Activated CD4-positive, alpha-beta T cell treated with anti-CD3 and anti-CD28 coated beads for 36 hours (primary cell): ENCODE results near the gene STIL. TPM values are rescaled to one million over a fixed set of nuclear protein-coding genes. Genes with fewer than 3 reads are reported as not detected.
"Not testable (repeated sequence)": the region's sequence is repeated elsewhere in the genome, so short reads cannot be mapped to it uniquely, and the experiment has no call there.

Experiments
- ATAC-seq: fragments of 200-7000 bp; cut with Tn5 transposase; one replicate; pipeline ENCODE4 v1.10.0; 2021; ENCODE audit warnings: mild to moderate bottlenecking, moderate library complexity
- CTCF ChIA-PET: fragments of 350-600 bp; sonication (Branson Sonifier 250); formaldehyde crosslinking; loops from one replicate; lab custom pipeline; 2021; ENCODE audit warnings: antibody characterized with exemption; lab: Charles Lee
- POLR2A ChIA-PET: fragments of 350-600 bp; sonication (Branson Sonifier 250); formaldehyde crosslinking; loops from one replicate; lab custom pipeline; 2021; ENCODE audit warnings: antibody characterized with exemption, inconsistent platforms; lab: Charles Lee
- DNase-seq: peaks from one replicate; pipeline ENCODE4 v3.0.0-alpha.2; 2020
- H3K27ac Mint-ChIP-seq: one replicate; pipeline ENCODE4 v1.8.0; 2021; ENCODE audit warnings: mixed read lengths
- H3K27me3 Mint-ChIP-seq: one replicate; pipeline ENCODE4 v1.8.0; 2021; ENCODE audit warnings: mixed read lengths
- H3K36me3 Mint-ChIP-seq: one replicate; pipeline ENCODE4 v1.8.0; 2021; ENCODE audit warnings: low read depth, mixed read lengths
- H3K4me1 Mint-ChIP-seq: one replicate; pipeline ENCODE4 v1.8.0; 2021; ENCODE audit warnings: mixed read lengths
- H3K4me3 Mint-ChIP-seq: one replicate; pipeline ENCODE4 v1.8.0; 2021; ENCODE audit warnings: mild to moderate bottlenecking, moderate library complexity, mixed read lengths
- H3K9me3 Mint-ChIP-seq: one replicate; pipeline ENCODE4 v1.8.0; 2021; ENCODE audit warnings: low read depth, mixed read lengths
- intact Hi-C, 2 experiments: fragments of 100-400 bp; cut with DNase I in 1 of 2; cut with micrococcal nuclease in 1 of 2; formaldehyde crosslinking; loops; one replicate each; pipeline versions ENCODE4 v1.14.2 to v1.15.1; 2022 to 2024; cut with DNase I, micrococcal nuclease
- total RNA-seq, 2 experiments: library from RNA; stranded (reverse); gene quantifications; one replicate each; pipeline ENCODE4 v1.2.3, GENCODE V29; 2021

STIL gene
- total RNA-seq, 2 experiments from 2014 or later, result 33.9 to 36.0 TPM

GRCh38 chr1:47323599-47324031 is 9.7 kb upstream of the STIL start:
- Mint-ChIP-seq H3K36me3 (no peaks in the 10 kb centered on the region), H3K9me3 (no peaks in the 10 kb centered on the region), H3K4me3 (no peak overlapping the region), H3K4me1 (no peaks in the 10 kb centered on the region), H3K27ac (no peak overlapping the region), H3K27me3 (no peaks in the 10 kb centered on the region)
- no peak for DNase-seq
- ChIA-PET POLR2A (no interaction called here), CTCF (interaction anchor here (0.6 to 1.6 kb wide), 4 partner anchors 10 to 145 kb away, joined by 3 to 6 read pairs (median 5); partner anchors contain the start of gene CMPK1)
- no peak for ATAC-seq
- intact Hi-C loops, result no loop called here

- POLR2A ChIA-PET, H3K4me1 Mint-ChIP-seq, H3K4me3 Mint-ChIP-seq, H3K36me3 Mint-ChIP-seq, H3K27me3 Mint-ChIP-seq, CTCF ChIA-PET, DNase-seq, H3K27ac Mint-ChIP-seq, ATAC-seq, intact Hi-C loops, H3K9me3 Mint-ChIP-seq: not testable (repeated sequence)
These were observed 6.0 kb upstream of the STIL start for GRCh38 chr1:47319968-47320367.

GRCh38 chr1:47317841-47318240 is 3.9 kb upstream of the STIL start:
- Mint-ChIP-seq H3K36me3 (peaks cover 7% of the 10 kb centered on the region), H3K4me3 (no peak overlapping the region), H3K4me1 (peaks cover 5% of the 10 kb centered on the region), H3K27me3 (no peaks in the 10 kb centered on the region), H3K9me3 (no peaks in the 10 kb centered on the region), H3K27ac (no peak overlapping the region)
- ATAC-seq (no peak), DNase-seq (no peak)
- intact Hi-C loops, result no loop called here
- ChIA-PET CTCF (interaction anchor here (0.6 to 2.4 kb wide), 9 partner anchors 9 to 127 kb away, joined by 3 to 9 read pairs (median 3); partner anchors contain the start of gene CMPK1), POLR2A (no interaction called here)

- peaks cover 32% of the 10 kb centered on the region for H3K36me3 Mint-ChIP-seq
- no peak for DNase-seq
- H3K27ac Mint-ChIP-seq, result no peak overlapping the region
- ChIA-PET POLR2A (no interaction called here), CTCF (interaction anchor here (0.6 kb wide), 1 partner anchor 115 kb away, joined by 3 read pairs; no protein-coding TSS in a partner anchor)
- no peak overlapping the region for H3K4me3 Mint-ChIP-seq
- no peaks in the 10 kb centered on the region for H3K27me3 Mint-ChIP-seq
- no peak for ATAC-seq
- intact Hi-C loops, result no loop called here
- no peaks in the 10 kb centered on the region for H3K9me3 Mint-ChIP-seq
- H3K4me1 Mint-ChIP-seq, result peaks cover 10% of the 10 kb centered on the region
These were observed 4.5 kb downstream of the STIL start for GRCh38 chr1:47309427-47309826.

DNA sequence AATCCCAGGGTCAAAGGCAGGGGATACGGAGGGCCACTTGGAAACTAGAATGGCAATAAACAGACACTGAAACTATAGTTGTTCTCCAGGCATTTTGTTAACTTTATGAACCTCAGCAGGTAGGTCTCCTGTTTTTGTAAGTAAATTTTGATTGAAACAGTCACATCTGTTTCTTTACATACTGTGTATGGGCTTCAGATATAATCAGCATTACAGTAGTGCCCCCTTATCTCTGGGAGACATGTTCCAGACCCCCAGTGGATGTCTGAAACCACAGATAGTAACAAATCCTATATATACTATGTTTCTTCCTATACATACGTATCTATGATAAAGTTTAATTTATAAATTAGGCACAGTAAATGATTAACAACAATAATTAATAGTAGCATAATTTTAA is 11.5 kb downstream of the STIL start:
- Mint-ChIP-seq H3K4me3 (no peak overlapping the region), H3K27ac (no peak overlapping the region), H3K36me3 (peaks cover 41% of the 10 kb centered on the region), H3K27me3 (no peaks in the 10 kb centered on the region), H3K9me3 (no peaks in the 10 kb centered on the region), H3K4me1 (no peaks in the 10 kb centered on the region)
- ChIA-PET CTCF (no interaction called here), POLR2A (no interaction called here)
- no peak for ATAC-seq
- intact Hi-C loops, result no loop called here
- no peak for DNase-seq

DNA sequence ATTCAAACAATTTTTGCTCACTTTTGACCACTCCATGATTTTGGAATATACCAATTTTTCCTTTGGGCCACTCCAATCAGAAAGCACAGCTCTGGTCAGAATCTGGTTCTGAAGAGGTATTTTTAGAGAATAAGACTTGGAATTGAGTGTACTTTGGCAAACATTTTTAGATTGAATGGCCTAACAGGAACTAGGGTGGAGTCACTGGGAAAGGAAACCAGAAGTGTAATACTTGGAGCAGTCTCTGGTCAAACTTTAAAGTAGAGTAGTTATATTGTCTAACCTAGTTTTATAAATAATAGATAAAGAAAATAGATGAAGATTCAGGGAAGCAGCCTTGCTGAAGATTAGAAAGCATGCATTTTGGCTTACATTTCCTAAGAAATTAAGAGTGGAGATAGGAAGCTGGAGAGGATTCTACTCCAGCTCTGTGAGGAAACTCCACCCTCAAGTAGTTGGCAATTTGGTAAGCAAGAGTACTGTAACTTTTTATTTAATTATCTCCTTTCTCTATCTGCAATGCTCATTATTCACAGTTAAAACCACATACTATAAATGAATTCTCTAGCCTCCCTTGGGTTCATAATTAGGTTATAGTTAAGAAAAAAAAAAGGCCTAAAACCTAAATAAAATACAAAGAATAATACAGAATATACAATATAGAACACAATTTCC is 15.8 kb downstream of the STIL start:
- POLR2A ChIA-PET, result interaction anchor here (0.6 to 0.7 kb wide), 3 partner anchors 16 to 119 kb away, joined by 3 to 7 read pairs (median 6); partner anchors contain the start of gene STIL
- CTCF ChIA-PET, result interaction anchor here (1.1 kb wide), 1 partner anchor 14 kb away, joined by 3 read pairs; no protein-coding TSS in a partner anchor

GRCh38 chr1:47295579-47295978 is 18.4 kb downstream of the STIL start:
- no peak overlapping the region for H3K27ac Mint-ChIP-seq
- peaks cover 3% of the 10 kb centered on the region for H3K4me1 Mint-ChIP-seq
- no peaks in the 10 kb centered on the region for H3K9me3 Mint-ChIP-seq
- H3K4me3 Mint-ChIP-seq, result no peak overlapping the region
- no peaks in the 10 kb centered on the region for H3K27me3 Mint-ChIP-seq
- intact Hi-C loops, result no loop called here
- ATAC-seq, result no peak
- H3K36me3 Mint-ChIP-seq, result peaks cover 29% of the 10 kb centered on the region
- no peak for DNase-seq
- ChIA-PET POLR2A (no interaction called here), CTCF (no interaction called here)

More for the DNA sequence above, 15.8 kb downstream of the STIL start:
- H3K4me3 Mint-ChIP-seq, result no peak overlapping the region
- H3K27me3 Mint-ChIP-seq, result no peaks in the 10 kb centered on the region
- no peak for ATAC-seq
- H3K9me3 Mint-ChIP-seq, result no peaks in the 10 kb centered on the region
- no peaks in the 10 kb centered on the region for H3K4me1 Mint-ChIP-seq
- DNase-seq, result no peak
- intact Hi-C loops, result no loop called here
- peaks cover 41% of the 10 kb centered on the region for H3K36me3 Mint-ChIP-seq
- no peak overlapping the region for H3K27ac Mint-ChIP-seq

GRCh38 chr1:47294863-47295262 is 19.1 kb downstream of the STIL start:
- H3K27ac Mint-ChIP-seq, intact Hi-C loops, H3K4me1 Mint-ChIP-seq, ATAC-seq, POLR2A ChIA-PET, H3K27me3 Mint-ChIP-seq, DNase-seq, H3K4me3 Mint-ChIP-seq, H3K9me3 Mint-ChIP-seq: not testable (repeated sequence)
- H3K36me3 Mint-ChIP-seq, result peaks cover 31% of the 10 kb centered on the region
- CTCF ChIA-PET, result interaction anchor here (1.6 kb wide), 1 partner anchor 32 kb away, joined by 7 read pairs; no protein-coding TSS in a partner anchor

DNA sequence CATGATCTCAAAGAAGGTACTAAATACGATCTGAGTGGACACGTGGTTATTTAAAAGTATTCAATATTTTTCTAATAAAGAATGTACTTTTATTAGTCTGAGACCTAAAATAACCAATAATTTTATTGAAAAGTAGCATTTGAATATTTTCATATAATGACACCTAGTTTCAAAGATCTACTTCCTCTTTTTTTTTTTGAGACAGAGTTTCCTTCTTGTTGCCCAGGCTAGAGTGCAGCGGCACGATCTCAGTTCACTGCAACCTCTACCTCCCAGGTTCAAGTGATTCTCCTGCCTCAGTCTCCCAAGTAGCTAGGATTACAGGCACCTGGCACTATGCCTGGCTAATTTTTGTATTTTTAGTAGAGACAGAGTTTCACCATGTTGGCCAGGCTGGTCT is 25.8 kb downstream of the STIL start:
- CTCF ChIA-PET, result not testable (repeated sequence)
- POLR2A ChIA-PET, result interaction anchor here (1.1 kb wide), 1 partner anchor 26 kb away, joined by 3 read pairs; the partner anchor contains the start of gene STIL

GRCh38 chr1:47280142-47280541 is 33.8 kb downstream of the STIL start:
- H3K36me3 Mint-ChIP-seq, result peaks cover 34% of the 10 kb centered on the region
- no peak for ATAC-seq
- CTCF ChIA-PET, result interaction anchor here (0.6 to 0.7 kb wide), 2 partner anchors 20 to 155 kb away, joined by 3 read pairs; no protein-coding TSS in a partner anchor
- no peak overlapping the region for H3K4me3 Mint-ChIP-seq
- no peaks in the 10 kb centered on the region for H3K9me3 Mint-ChIP-seq
- intact Hi-C loops, result no loop called here
- H3K27ac Mint-ChIP-seq, result no peak overlapping the region
- POLR2A ChIA-PET, result no interaction called here
- no peaks in the 10 kb centered on the region for H3K27me3 Mint-ChIP-seq
- H3K4me1 Mint-ChIP-seq, result no peaks in the 10 kb centered on the region
- DNase-seq, result no peak

More for the DNA sequence above, 25.8 kb downstream of the STIL start:
- H3K4me1 Mint-ChIP-seq, intact Hi-C loops, H3K9me3 Mint-ChIP-seq, H3K27ac Mint-ChIP-seq, H3K27me3 Mint-ChIP-seq, ATAC-seq, DNase-seq, H3K4me3 Mint-ChIP-seq: not testable (repeated sequence)
- H3K36me3 Mint-ChIP-seq, result peaks cover 29% of the 10 kb centered on the region

GRCh38 chr1:47276850-47277249 is 37.1 kb downstream of the STIL start:
- intact Hi-C loops, result no loop called here
- CTCF ChIA-PET, result no interaction called here

GRCh38 chr1:47275811-47276210 is 38.1 kb downstream of the STIL start:
- H3K9me3 Mint-ChIP-seq, DNase-seq, H3K27ac Mint-ChIP-seq, H3K27me3 Mint-ChIP-seq, intact Hi-C loops, H3K4me3 Mint-ChIP-seq, ATAC-seq, POLR2A ChIA-PET, H3K4me1 Mint-ChIP-seq: not testable (repeated sequence)
- CTCF ChIA-PET, result interaction anchor here (1.4 kb wide), 1 partner anchor 13 kb away, joined by 5 read pairs; no protein-coding TSS in a partner anchor
- peaks cover 33% of the 10 kb centered on the region for H3K36me3 Mint-ChIP-seq

More at GRCh38 chr1:47276850-47277249, 37.1 kb downstream of the STIL start:
- Mint-ChIP-seq H3K27me3 (no peaks in the 10 kb centered on the region), H3K4me3 (no peak overlapping the region), H3K27ac (no peak overlapping the region), H3K9me3 (no peaks in the 10 kb centered on the region), H3K4me1 (no peaks in the 10 kb centered on the region), H3K36me3 (peaks cover 30% of the 10 kb centered on the region)
- POLR2A ChIA-PET, result no interaction called here
- ATAC-seq (no peak), DNase-seq (no peak)
